B cell (primary cell): ENCODE measurements around the gene NSG1. TPM values are rescaled to one million over a fixed set of nuclear protein-coding genes. Genes with fewer than 3 reads are reported as not detected.

Source experiments
- ATAC-seq: fragments of 200-7000 bp; cut with Tn5 transposase; one replicate; pipeline ENCODE4 v1.10.0; 2021; ENCODE audit warnings: low read depth, mild to moderate bottlenecking, moderate number of reproducible peaks, moderate library complexity
- CTCF ChIA-PET: fragments of 350-600 bp; sonication (Branson Sonifier 250); formaldehyde crosslinking; loops from one replicate; lab custom pipeline; 2021; ENCODE audit warnings: antibody characterized with exemption, inconsistent platforms; lab: Charles Lee
- POLR2A ChIA-PET: fragments of 350-600 bp; sonication (Branson Sonifier 250); formaldehyde crosslinking; loops from one replicate; lab custom pipeline; 2021; ENCODE audit warnings: antibody characterized with exemption; lab: Charles Lee
- DNase-seq: peaks from one replicate; pipeline ENCODE4 v3.0.0; 2013
- H2AFZ ChIP-seq: 2 replicates; pipeline ENCODE4 v1.6.1; 2012; ENCODE audit warnings: mild to moderate bottlenecking, low read depth, low read length; ENCODE audit not compliant: insufficient read depth, poor library complexity, severe bottlenecking
- H3K27ac ChIP-seq, 2 donors: 1 replicate in 1 of 2; 2 replicates in 1 of 2; pipeline ENCODE4 v1.5.1; 2012 to 2013; ENCODE audit warnings: low read length in 2 of 2, mild to moderate bottlenecking in 2 of 2, moderate library complexity in 1 of 2
- H3K27me3 ChIP-seq, 4 experiments: fragments of 200-600 bp in 1 of 4; sonication (generic) in 1 of 4; replicated peaks in 1 of 4; 1 replicate in 2 of 4; 2 replicates in 2 of 4; pipeline versions ENCODE4 v1.6.1 to v1.7.0; 2013 to 2016; ENCODE audit warnings: low read length in 3 of 4, mild to moderate bottlenecking in 2 of 4, mixed read lengths in 1 of 4, moderate library complexity in 1 of 4; ENCODE audit not compliant: insufficient read depth in 4 of 4, control insufficient read depth in 3 of 4; ENCODE audit errors: control extremely low read depth in 1 of 4
- H3K36me3 ChIP-seq, 2 experiments: replicated peaks in 1 of 2; 1 replicate in 1 of 2; 2 replicates in 1 of 2; pipeline versions ENCODE4 v1.6.1 to v1.7.1; 2013; ENCODE audit warnings: low read length in 1 of 2; ENCODE audit not compliant: insufficient read depth in 2 of 2, control insufficient read depth in 1 of 2; ENCODE audit errors: control extremely low read depth in 1 of 2, extremely low read depth in 1 of 2
- H3K4me1 ChIP-seq, 2 donors: fragments of 200-600 bp in 1 of 2; sonication (generic) in 1 of 2; 1 replicate in 1 of 2; 2 replicates in 1 of 2; pipeline versions ENCODE4 v1.5.1 to v1.6.1; 2013 to 2017; ENCODE audit warnings: low read length in 2 of 2; ENCODE audit not compliant: control insufficient read depth in 2 of 2, insufficient read depth in 2 of 2
- H3K4me2 ChIP-seq: replicated peaks from 2 replicates; pipeline ENCODE3; 2012; ENCODE audit warnings: mild to moderate bottlenecking, low read depth, low read length; ENCODE audit not compliant: poor library complexity, severe bottlenecking
- H3K4me3 ChIP-seq, 5 experiments: fragments of 200-600 bp in 1 of 5; sonication (generic) in 1 of 5; 1 replicate in 3 of 5; 2 replicates in 2 of 5; pipeline versions ENCODE4 v1.5.1 to v1.7.0; 2011 to 2016; ENCODE audit warnings: low read length in 4 of 5, mild to moderate bottlenecking in 4 of 5, low read depth in 2 of 5, control low read depth in 1 of 5, moderate library complexity in 1 of 5; ENCODE audit not compliant: insufficient read depth in 1 of 5; ENCODE audit errors: control extremely low read depth in 1 of 5, extremely low read depth in 1 of 5
- H3K79me2 ChIP-seq: fragments of 200-600 bp; sonication (generic); one replicate; pipeline ENCODE4 v1.6.0; 2016; ENCODE audit warnings: low read length; ENCODE audit not compliant: control insufficient read depth, insufficient read depth
- H3K9ac ChIP-seq: fragments of 200-600 bp; sonication (generic); 2 replicates; pipeline ENCODE4 v1.6.1; 2017; ENCODE audit warnings: mild to moderate bottlenecking, low read length, moderate library complexity
- H3K9me3 ChIP-seq, 3 donors: one replicate each; pipeline versions ENCODE4 v1.6.1 to v1.7.1; 2013; ENCODE audit warnings: low read length in 2 of 3; ENCODE audit not compliant: control insufficient read depth in 2 of 3, insufficient read depth in 1 of 3; ENCODE audit errors: control extremely low read depth in 1 of 3
- H4K20me1 ChIP-seq: 2 replicates; pipeline ENCODE4 v1.6.0; 2012; ENCODE audit warnings: mild to moderate bottlenecking, low read length; ENCODE audit not compliant: insufficient read depth, control insufficient read depth, poor library complexity, severe bottlenecking
- H3K27ac Mint-ChIP-seq: one replicate; pipeline ENCODE4 v1.8.0; 2021; ENCODE audit warnings: mixed read lengths
- H3K27me3 Mint-ChIP-seq: one replicate; pipeline ENCODE4 v1.8.0; 2021; ENCODE audit warnings: mixed read lengths
- H3K4me1 Mint-ChIP-seq: one replicate; pipeline ENCODE4 v1.8.0; 2021; ENCODE audit warnings: mixed read lengths
- H3K4me3 Mint-ChIP-seq: one replicate; pipeline ENCODE4 v1.8.0; 2021; ENCODE audit warnings: mixed read lengths
- H3K9me3 Mint-ChIP-seq: one replicate; pipeline ENCODE4 v1.8.0; 2022; ENCODE audit warnings: mixed read lengths; ENCODE audit not compliant: insufficient read depth
- EZH2 ChIP-seq: IDR thresholded peaks from 2 replicates; pipeline ENCODE4 v1.6.1; 2012; ENCODE audit warnings: borderline replicate concordance, low read depth, mild to moderate bottlenecking, moderate library complexity, low read length; ENCODE audit not compliant: insufficient read depth, poor library complexity, severe bottlenecking
- WGBS: methylation state at CpG from one replicate; pipeline ENCODE4 v1.1.5; 2013; ENCODE audit warnings: missing lambda C conversion rate; ENCODE audit not compliant: insufficient coverage; 5-methylcytosine and 5-hydroxymethylcytosine counted together
- intact Hi-C: fragments of 100-400 bp; cut with micrococcal nuclease; formaldehyde crosslinking; loops from one replicate; pipeline ENCODE4 v1.10.0; 2022
- polyA plus RNA-seq: library from polyadenylated mRNA; depleted of rRNA; stranded (reverse); fragments of >200 nt; gene quantifications from 2 replicates; pipeline ENCODE4 v1.2.3, GENCODE V29; 2012
- total RNA-seq, 2 donors: library from RNA; stranded (reverse); fragments of 120-200 nt in 1 of 2; gene quantifications; 1 replicate in 1 of 2; 2 replicates in 1 of 2; pipeline versions ENCODE4 v1.2.3 to v1.2.4, GENCODE V29; 2013 to 2022
- TF ChIP-seq, protein P1 (sequence below): fragments of 200-600 bp; IDR thresholded peaks from one replicate; pipeline ENCODE4 v1.8.0; 2022; ENCODE audit warnings: antibody characterized with exemption, mild to moderate bottlenecking

NSG1 gene
- total and polyA plus RNA-seq, 2 donors (not counting 1 experiment from before 2014, with no cell fraction given): not detected

DNA sequence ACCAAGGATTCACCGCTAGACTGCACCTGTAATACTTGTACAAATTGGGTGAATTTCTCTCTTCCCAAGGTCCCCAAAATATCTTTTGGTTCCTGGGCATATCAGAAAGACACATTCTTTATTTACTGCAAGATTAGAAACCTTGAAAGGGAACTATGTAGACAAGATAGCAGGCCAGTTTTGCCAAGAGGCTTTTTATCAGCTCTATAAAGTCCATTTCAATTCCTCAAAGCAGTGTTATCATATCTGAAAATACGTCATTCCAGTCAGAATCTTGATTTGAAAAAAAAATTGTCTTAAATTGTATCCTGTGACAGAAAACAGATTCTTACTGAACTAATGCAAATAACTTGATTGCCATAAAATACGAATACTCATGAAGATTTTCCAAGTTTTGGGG lies 37.0 kb upstream of the NSG1 start:
- Histone ChIP-seq H3K9me3 (peaks cover 0 to 21% (median 0%) of the 10 kb centered on the region in 3 donors), H3K27me3 (peaks cover 0 to 28% (median 7%) of the 10 kb centered on the region in 4 experiments), H3K36me3 (no peaks in the 10 kb centered on the region), H3K9ac (no peak overlapping the region), H2AFZ (no peak overlapping the region), H3K4me3 (no peak overlapping the region), H3K27ac (no peak overlapping the region), H3K4me1 (peaks cover 4 to 20% of the 10 kb centered on the region in 2 donors), H3K79me2 (no peaks in the 10 kb centered on the region), H4K20me1 (no peaks in the 10 kb centered on the region), H3K4me2 (no peak overlapping the region)
- Mint-ChIP-seq H3K4me1 (peaks cover 20% of the 10 kb centered on the region), H3K9me3 (no peaks in the 10 kb centered on the region), H3K27ac (no peak overlapping the region), H3K4me3 (no peak overlapping the region), H3K27me3 (peaks cover 34% of the 10 kb centered on the region)
- TF ChIP-seq, protein P1, sequence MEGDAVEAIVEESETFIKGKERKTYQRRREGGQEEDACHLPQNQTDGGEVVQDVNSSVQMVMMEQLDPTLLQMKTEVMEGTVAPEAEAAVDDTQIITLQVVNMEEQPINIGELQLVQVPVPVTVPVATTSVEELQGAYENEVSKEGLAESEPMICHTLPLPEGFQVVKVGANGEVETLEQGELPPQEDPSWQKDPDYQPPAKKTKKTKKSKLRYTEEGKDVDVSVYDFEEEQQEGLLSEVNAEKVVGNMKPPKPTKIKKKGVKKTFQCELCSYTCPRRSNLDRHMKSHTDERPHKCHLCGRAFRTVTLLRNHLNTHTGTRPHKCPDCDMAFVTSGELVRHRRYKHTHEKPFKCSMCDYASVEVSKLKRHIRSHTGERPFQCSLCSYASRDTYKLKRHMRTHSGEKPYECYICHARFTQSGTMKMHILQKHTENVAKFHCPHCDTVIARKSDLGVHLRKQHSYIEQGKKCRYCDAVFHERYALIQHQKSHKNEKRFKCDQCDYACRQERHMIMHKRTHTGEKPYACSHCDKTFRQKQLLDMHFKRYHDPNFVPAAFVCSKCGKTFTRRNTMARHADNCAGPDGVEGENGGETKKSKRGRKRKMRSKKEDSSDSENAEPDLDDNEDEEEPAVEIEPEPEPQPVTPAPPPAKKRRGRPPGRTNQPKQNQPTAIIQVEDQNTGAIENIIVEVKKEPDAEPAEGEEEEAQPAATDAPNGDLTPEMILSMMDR: no peak
- TF ChIP-seq EZH2: no peak
- ATAC-seq (no peak), DNase-seq (no peak)
- WGBS: no CpG with 5 or more reads among the region's 3 CpGs
- ChIA-PET CTCF (no interaction called here), POLR2A (no interaction called here)
- intact Hi-C loops: no loop called here

DNA sequence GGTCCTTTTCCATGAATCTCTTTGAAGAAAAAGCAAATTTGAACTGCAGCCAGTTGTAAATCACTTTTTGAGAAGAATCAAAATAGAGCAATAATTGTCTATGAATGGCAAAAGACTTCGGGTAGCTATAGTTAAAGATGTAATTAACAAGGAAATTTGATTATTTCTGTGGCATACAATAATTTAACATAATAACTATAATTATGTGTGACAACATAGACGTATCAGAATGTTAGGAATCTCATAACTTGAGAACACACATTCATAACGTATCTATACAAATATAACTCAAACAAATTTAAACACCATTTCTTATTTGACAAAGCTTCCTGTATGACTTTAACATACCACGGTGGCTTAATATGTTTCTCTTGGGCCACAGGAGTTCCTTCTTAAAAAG lies 36.0 kb upstream of the NSG1 start:
- no peak overlapping the region for H3K4me2 ChIP-seq
- peaks cover 0 to 14% (median 0%) of the 10 kb centered on the region in 3 donors for H3K9me3 ChIP-seq
- ChIA-PET POLR2A (no interaction called here), CTCF (interaction anchor here (0.9 kb wide), 1 partner anchor 99 kb away, joined by 3 read pairs; no protein-coding TSS in a partner anchor)
- peaks cover 0 to 30% (median 5%) of the 10 kb centered on the region in 4 experiments for H3K27me3 ChIP-seq
- H2AFZ ChIP-seq: no peak overlapping the region
- Mint-ChIP-seq H3K9me3 (no peaks in the 10 kb centered on the region), H3K27me3 (peaks cover 40% of the 10 kb centered on the region), H3K4me3 (no peak overlapping the region), H3K4me1 (peaks cover 10% of the 10 kb centered on the region), H3K27ac (no peak overlapping the region)
- TF ChIP-seq, protein P1: no peak
- TF ChIP-seq EZH2: no peak
- ATAC-seq: no peak
- intact Hi-C loops: no loop called here
- H3K27ac ChIP-seq: no peak overlapping the region
- no peaks in the 10 kb centered on the region for H3K36me3 ChIP-seq
- H4K20me1 ChIP-seq: no peaks in the 10 kb centered on the region
- no peaks in the 10 kb centered on the region for H3K79me2 ChIP-seq
- no CpG with 5 or more reads among the region's 4 CpGs for WGBS
- H3K4me3 ChIP-seq: no peak overlapping the region
- H3K4me1 ChIP-seq: peaks cover 0 to 10% of the 10 kb centered on the region in 2 donors
- no peak overlapping the region for H3K9ac ChIP-seq
- DNase-seq: no peak
